Osteoblast (primary cell): Measurements from ENCODE around the gene SCN9A. TPM values are rescaled to one million over a fixed set of nuclear protein-coding genes. Genes with fewer than 3 reads are reported as not detected.
"Not testable (repeated sequence)": the region's sequence is repeated elsewhere in the genome, so short reads cannot be mapped to it uniquely, and the experiment has no call there.

Experiments
- DNase-seq: peaks from one replicate; pipeline ENCODE4 v3.0.0; 2011; ENCODE audit warnings: low spot score, mixed read lengths; ENCODE audit not compliant: insufficient read length; ENCODE audit errors: missing footprints
- H2AFZ ChIP-seq: 2 replicates; pipeline ENCODE4 v1.6.0; 2011; ENCODE audit warnings: mild to moderate bottlenecking, low read length
- H3K27ac ChIP-seq: 2 replicates; pipeline ENCODE4 v1.5.1; 2011; ENCODE audit warnings: mild to moderate bottlenecking, low read depth, low read length, moderate library complexity
- H3K27me3 ChIP-seq: 2 replicates; pipeline ENCODE4 v1.6.0; 2012; ENCODE audit warnings: mild to moderate bottlenecking, control low read depth, inconsistent platforms, low read length, moderate library complexity; ENCODE audit not compliant: insufficient read depth
- H3K36me3 ChIP-seq: 2 replicates; pipeline ENCODE4 v1.5.1; 2011; ENCODE audit warnings: mild to moderate bottlenecking, low read length, control low read depth, moderate library complexity; ENCODE audit not compliant: insufficient read depth
- H3K4me1 ChIP-seq: 2 replicates; pipeline ENCODE4 v1.5.1; 2011; ENCODE audit warnings: mild to moderate bottlenecking, low read length, control low read depth, moderate library complexity; ENCODE audit not compliant: insufficient read depth
- H3K4me2 ChIP-seq: 2 replicates; pipeline ENCODE4 v1.6.0; 2011; ENCODE audit warnings: mild to moderate bottlenecking, low read length; ENCODE audit not compliant: insufficient read depth
- H3K4me3 ChIP-seq: fragments of 200-600 bp; sonication (generic); 3 replicates; pipeline ENCODE4 v1.5.1; 2012; ENCODE audit warnings: mild to moderate bottlenecking, low read length, inconsistent platforms; ENCODE audit not compliant: insufficient read depth
- H3K79me2 ChIP-seq: 2 replicates; pipeline ENCODE4 v1.6.0; 2012; ENCODE audit warnings: mild to moderate bottlenecking, low read length, control low read depth, inconsistent platforms; ENCODE audit not compliant: insufficient read depth
- H3K9me3 ChIP-seq: 2 replicates; pipeline ENCODE4 v1.5.1; 2011; ENCODE audit warnings: low read depth, low read length, control low read depth
- H4K20me1 ChIP-seq: 2 replicates; pipeline ENCODE4 v1.6.0; 2012; ENCODE audit warnings: mild to moderate bottlenecking, low read length, control low read depth; ENCODE audit not compliant: insufficient read depth
- total RNA-seq: library from RNA; depleted of rRNA; stranded (reverse); fragments of >200 nt; gene quantifications from 2 replicates; pipeline ENCODE4 v1.2.3, GENCODE V29; 2012
- TF ChIP-seq, protein P1 (sequence below): IDR thresholded peaks from 2 replicates; pipeline ENCODE4 v1.5.1; 2011; ENCODE audit warnings: mild to moderate bottlenecking, low read depth, low read length, moderate library complexity; ENCODE audit errors: extremely low read depth

The SCN9A gene
- total RNA-seq, 1 donor: 1.8 TPM

- TF ChIP-seq, protein P1, sequence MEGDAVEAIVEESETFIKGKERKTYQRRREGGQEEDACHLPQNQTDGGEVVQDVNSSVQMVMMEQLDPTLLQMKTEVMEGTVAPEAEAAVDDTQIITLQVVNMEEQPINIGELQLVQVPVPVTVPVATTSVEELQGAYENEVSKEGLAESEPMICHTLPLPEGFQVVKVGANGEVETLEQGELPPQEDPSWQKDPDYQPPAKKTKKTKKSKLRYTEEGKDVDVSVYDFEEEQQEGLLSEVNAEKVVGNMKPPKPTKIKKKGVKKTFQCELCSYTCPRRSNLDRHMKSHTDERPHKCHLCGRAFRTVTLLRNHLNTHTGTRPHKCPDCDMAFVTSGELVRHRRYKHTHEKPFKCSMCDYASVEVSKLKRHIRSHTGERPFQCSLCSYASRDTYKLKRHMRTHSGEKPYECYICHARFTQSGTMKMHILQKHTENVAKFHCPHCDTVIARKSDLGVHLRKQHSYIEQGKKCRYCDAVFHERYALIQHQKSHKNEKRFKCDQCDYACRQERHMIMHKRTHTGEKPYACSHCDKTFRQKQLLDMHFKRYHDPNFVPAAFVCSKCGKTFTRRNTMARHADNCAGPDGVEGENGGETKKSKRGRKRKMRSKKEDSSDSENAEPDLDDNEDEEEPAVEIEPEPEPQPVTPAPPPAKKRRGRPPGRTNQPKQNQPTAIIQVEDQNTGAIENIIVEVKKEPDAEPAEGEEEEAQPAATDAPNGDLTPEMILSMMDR: no peak
- no peak overlapping the region for H3K4me3 ChIP-seq
- no peaks in the 10 kb centered on the region for H3K9me3 ChIP-seq
- H3K79me2 ChIP-seq: no peaks in the 10 kb centered on the region
- no peaks in the 10 kb centered on the region for H3K36me3 ChIP-seq
- H3K4me1 ChIP-seq: no peaks in the 10 kb centered on the region
- H3K4me2 ChIP-seq: no peak overlapping the region
- DNase-seq: peak; percentile 11
- H4K20me1 ChIP-seq: no peaks in the 10 kb centered on the region
- no peaks in the 10 kb centered on the region for H3K27me3 ChIP-seq
- H2AFZ ChIP-seq: no peak overlapping the region
- H3K27ac ChIP-seq: no peak overlapping the region
Observed at GRCh38 chr2:166417669-166418068, 41.9 kb upstream of the SCN9A start.

DNA sequence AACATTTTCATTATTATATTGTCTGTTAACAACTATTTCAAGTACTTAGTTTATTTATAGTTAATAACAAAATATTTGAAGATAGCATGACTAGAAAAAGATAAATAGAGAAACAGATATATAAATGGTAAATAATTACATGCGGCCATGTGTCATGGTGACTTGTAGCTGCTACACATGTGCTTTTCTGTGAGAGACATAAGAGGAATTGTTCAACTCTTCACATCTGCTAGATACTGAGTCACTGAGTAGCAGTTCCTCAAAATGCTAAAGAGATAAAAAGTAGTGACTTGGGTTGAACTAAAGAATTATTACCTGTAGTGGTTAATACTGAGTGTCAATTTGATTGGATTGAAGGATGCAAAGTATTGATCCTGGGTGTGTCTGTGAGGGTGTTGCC, 37.5 kb upstream of the SCN9A start:
- H3K9me3 ChIP-seq: no peaks in the 10 kb centered on the region
- no peaks in the 10 kb centered on the region for H3K27me3 ChIP-seq
- H2AFZ ChIP-seq: no peak overlapping the region
- H3K79me2 ChIP-seq: no peaks in the 10 kb centered on the region
- H3K4me3 ChIP-seq: no peak overlapping the region
- H3K4me2 ChIP-seq: no peak overlapping the region
- H3K36me3 ChIP-seq: no peaks in the 10 kb centered on the region
- TF ChIP-seq, protein P1: no peak
- no peak for DNase-seq
- no peak overlapping the region for H3K27ac ChIP-seq
- no peaks in the 10 kb centered on the region for H4K20me1 ChIP-seq
- H3K4me1 ChIP-seq: peaks cover 17% of the 10 kb centered on the region

DNA sequence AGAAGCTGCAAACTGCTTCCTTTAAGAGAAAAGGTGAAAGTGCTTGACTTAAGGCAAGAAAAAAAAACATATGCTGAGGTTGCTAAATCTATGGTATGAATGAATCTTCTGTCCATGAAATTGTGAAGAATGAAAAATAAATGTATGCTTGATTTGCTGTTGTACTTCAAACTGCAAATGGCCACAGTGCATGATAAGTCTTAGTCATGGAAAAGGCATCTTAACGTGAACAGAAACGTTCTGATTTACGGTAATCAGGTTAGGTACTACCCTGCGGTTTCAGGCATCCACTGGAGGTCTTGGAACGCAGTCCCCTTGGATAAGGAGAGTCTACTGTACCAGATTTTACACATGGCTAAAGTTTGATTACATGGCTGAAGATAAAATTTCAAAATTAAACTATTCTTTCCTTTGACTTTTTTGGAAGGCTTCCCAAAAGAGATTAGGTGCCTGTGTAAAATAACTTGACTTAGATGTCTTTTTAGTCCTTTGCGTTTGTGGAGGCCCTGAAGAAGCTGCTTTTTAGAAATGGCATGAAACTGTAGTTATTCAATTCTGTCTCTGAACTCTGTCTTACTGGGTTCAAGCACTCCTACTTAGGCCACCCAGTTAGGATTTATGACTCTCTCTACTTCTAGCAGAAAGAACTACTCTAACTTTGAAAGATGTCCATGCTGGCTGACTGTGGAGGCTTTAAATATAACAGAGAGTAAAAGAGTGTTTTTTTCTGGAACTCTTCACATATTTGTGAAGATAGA, 35.9 kb upstream of the SCN9A start:
- peaks cover 17% of the 10 kb centered on the region for H3K4me1 ChIP-seq
- no peaks in the 10 kb centered on the region for H3K27me3 ChIP-seq
- no peak for DNase-seq
- peak overlapping the region; percentile 76 for H3K4me2 ChIP-seq
- no peaks in the 10 kb centered on the region for H3K79me2 ChIP-seq
- peak overlapping the region; percentile 59 for H2AFZ ChIP-seq
- H3K27ac ChIP-seq: peak overlapping the region; percentile 42
- H3K4me3 ChIP-seq: peak overlapping the region; percentile 44
- H3K36me3 ChIP-seq: no peaks in the 10 kb centered on the region
- TF ChIP-seq, protein P1: no peak
- no peaks in the 10 kb centered on the region for H4K20me1 ChIP-seq
- H3K9me3 ChIP-seq: no peaks in the 10 kb centered on the region

DNA sequence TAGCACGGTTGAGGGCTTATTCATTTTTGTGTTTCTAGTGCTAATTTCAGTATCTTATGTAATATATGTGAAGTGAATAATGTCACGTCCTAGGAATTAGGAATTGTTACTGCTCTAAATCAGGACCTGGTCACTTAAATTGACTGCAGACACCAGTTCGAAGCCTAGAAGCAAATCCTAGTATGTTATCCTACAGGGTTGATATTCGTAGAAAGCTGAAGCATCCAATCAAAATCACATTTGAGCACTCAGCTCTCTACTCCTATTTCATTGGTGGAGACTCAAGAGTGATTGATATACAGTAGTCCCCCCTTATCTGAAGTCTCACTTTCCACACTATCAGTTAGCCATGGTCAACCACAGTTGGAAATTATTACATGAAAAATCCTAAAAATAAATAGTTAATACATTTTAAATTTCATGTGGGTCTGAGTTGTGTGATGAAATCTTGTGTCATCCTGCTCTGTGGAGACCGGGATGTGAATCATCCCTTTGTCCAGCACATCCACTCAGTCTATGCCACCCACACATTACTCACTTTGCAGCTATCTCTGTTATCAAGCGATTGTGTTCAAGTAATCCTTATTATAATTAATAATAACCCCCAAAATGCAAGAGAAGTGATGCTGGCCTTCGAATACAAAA, 35.2 kb upstream of the SCN9A start:
- H3K4me2 ChIP-seq: peak overlapping the region; percentile 76

DNA sequence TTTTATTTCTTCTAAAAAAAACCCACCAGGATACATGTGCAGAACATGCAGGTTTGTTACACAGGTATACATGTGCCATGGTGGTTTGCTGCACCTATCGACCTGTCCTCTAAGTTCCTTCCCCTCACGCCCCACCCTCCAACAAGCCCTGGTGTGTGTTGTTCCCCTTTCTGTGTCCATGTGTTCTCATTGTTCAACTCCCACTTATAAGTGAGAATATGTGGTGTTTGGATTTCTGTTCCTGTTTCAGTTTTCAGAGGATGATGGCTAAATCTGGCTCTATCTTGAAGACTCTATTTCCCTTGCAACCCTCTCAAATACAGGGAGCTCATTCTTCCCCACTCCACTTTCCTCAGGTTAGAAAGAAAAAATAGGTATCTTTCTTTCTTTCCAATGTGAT, 32.0 kb upstream of the SCN9A start:
- not testable (repeated sequence) for H3K79me2 ChIP-seq, H2AFZ ChIP-seq

More for the DNA sequence above, 35.2 kb upstream of the SCN9A start:
- H4K20me1 ChIP-seq: no peaks in the 10 kb centered on the region
- no peaks in the 10 kb centered on the region for H3K27me3 ChIP-seq
- DNase-seq: peak; percentile 51
- H2AFZ ChIP-seq: peak overlapping the region; percentile 12
- H3K79me2 ChIP-seq: no peaks in the 10 kb centered on the region
- H3K4me3 ChIP-seq: no peak overlapping the region
- no peaks in the 10 kb centered on the region for H3K9me3 ChIP-seq
- H3K4me1 ChIP-seq: peaks cover 17% of the 10 kb centered on the region
- no peaks in the 10 kb centered on the region for H3K36me3 ChIP-seq
- peak overlapping the region; percentile 42 for H3K27ac ChIP-seq
- TF ChIP-seq, protein P1: no peak

More for the DNA sequence above, 32.0 kb upstream of the SCN9A start:
- DNase-seq, H3K27me3 ChIP-seq, H4K20me1 ChIP-seq, H3K4me2 ChIP-seq, H3K4me3 ChIP-seq, H3K9me3 ChIP-seq, H3K36me3 ChIP-seq, H3K27ac ChIP-seq: not testable (repeated sequence)
- peaks cover 17% of the 10 kb centered on the region for H3K4me1 ChIP-seq
